Hematopoietic multipotent progenitor cell treated with erythropoietin and hydrocortisone succinate and interleukin-3 and kit ligand, for 17 days (in vitro differentiated cells): ENCODE measurements around the gene RTN4RL1.
"Not testable (repeated sequence)": the region's sequence is repeated elsewhere in the genome, so short reads cannot be mapped to it uniquely, and the experiment has no call there.

Source experiments
- DNase-seq: peaks from one replicate; pipeline ENCODE4 v3.0.0-alpha.2; 2015; ENCODE audit warnings: low spot score

Gene RTN4RL1

DNA sequence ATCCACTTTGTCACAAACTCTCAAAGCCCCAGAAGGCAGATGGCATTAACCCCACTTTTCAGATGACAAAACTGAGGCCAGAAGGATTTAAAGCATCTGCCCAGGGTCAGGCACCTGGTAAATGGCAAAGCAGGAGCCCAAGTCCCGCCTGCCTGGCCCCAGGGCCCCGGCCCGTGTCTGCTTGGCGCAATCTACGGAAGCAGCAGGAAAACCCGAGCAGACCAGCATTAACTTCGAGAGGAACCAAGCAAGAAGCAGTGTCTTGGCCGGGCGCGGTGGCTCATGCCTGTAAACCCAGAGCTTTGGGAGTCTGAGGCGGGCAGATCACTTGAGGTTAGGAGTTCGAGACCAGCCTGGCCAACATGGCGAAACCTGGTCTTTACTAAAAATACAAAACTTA, 21.6 kb downstream of the RTN4RL1 start:
- DNase-seq, result no peak

DNA sequence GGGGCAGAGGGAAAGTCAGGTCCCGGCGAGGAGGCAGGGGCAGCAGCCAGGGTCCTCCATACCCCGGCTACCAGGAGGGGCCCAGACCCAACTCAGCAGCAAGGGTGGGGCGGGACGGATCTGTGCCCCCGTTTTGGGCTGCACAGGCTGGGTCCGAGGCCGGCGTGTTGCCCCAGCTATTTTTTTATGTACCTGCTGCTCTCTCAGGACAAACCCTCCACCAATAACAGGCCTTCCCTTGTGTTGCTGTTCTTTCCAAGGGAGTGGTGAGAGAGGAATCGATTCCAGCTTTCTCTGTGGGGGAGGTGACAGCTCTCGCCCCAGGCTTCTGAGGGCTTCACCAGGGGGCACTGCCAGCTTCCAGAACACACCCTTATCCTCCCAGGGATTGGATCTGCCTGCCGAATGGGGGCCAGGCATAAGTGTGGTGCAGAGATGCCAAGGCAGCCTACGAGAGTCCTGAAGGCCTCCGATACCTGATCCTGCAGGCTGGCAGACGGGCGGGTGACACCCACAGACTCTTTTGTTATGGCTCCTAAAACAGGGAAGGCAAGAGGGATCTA, 22.3 kb downstream of the RTN4RL1 start:
- DNase-seq, result no peak

DNA sequence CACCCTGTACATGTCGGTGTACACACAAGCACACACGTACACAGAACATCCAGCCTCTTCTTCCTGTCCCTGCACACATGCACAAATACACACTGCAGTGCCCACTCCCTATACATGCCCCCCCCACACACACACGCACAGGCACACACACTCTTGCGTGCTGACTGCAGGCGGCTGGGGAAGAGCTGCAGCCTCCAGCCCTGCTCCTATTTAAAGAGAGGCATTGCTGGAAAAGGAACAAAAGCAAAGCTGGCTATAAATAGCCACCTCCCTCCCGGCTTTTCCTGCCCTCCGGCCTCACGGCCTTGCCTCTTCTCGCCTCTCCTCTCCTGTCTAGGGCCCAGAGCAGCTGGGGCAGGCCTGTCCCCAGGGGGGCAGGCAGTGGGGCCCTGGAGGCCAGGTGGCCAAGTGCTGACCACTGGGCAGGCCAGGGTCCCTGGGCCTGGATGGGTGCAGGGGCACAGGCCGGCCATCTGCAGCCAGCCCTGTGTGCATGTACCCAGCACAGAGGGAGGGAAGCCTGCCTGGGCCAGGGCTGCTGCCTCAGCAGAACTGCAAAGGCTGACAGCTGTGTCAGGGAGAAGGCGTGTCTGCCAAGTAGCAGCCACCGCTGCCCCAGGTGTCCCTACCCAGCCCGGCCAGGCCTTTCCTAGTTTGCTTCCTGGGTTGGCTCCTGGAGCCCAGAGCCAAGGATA, 25.4 kb downstream of the RTN4RL1 start:
- no peak for DNase-seq

DNA sequence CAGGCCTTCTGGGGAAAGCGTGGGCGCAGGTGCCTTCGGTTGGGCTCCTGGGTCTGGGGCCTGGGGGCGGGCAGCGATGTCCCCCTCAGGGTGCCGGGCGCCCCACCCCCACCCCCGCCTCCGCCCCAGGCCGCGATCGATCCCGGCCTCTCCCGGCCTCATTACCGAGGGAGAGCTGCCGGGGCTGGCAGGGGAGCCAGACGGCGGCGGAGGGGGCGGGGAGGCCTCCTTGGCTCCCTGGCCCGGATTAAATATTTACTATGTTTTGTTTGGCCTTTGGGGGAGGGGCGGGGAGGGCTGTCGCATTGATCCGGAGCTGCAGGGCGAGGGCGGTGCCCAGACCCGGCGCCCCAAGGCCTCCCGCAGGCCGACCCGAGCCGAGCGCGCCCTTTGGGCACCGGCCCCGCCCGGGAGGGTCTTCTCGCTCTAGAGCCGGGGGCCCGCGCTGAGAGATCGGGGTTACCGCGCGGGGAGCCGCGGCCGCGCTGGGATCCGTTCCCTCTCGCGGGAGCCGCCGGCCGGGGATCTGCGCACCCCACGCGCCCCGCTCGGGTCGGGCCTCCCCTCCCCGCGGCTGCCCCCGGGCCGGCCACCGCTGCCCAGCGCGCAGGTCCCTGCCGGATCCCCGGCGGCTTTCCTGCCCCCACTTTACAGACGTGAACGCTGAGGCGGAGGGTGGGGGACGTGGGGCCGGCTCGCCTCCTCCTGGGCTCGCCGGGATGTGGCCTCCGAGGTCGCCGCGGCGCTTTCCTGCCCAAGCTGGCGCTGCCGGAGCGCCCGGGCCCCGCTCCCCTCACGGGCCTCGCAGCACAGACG, 27.0 kb downstream of the RTN4RL1 start:
- DNase-seq, result no peak

DNA sequence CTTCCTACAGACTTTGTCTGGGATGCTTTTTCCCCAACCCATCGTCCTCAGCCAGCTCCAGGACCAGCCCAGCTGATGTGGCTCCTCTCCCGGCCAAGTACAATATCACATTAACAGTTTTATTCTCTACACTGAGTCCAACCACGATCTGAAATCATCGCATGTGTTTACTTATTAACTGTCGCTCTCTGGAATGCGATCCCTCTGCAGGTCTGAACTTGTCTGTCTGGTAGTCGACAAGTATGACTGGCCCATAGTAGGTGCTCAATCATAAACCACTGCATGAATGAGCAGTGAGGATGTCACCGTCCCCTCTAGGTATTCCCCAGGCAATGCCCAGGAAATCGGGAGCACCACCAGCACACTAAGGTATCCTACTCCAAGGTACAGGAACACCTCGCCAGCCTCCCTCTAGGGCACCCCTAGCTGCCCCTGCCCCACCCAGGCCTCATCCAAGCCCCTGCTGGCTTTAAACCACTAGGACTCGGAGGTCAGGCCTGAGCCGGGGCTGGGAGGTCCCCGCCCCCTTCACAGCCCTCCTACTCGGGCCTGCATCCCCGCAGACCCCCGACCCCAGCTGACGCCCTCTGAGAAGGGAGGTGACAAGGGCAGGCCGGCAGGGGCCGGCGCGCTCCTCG, 27.7 kb downstream of the RTN4RL1 start:
- no peak for DNase-seq

DNA sequence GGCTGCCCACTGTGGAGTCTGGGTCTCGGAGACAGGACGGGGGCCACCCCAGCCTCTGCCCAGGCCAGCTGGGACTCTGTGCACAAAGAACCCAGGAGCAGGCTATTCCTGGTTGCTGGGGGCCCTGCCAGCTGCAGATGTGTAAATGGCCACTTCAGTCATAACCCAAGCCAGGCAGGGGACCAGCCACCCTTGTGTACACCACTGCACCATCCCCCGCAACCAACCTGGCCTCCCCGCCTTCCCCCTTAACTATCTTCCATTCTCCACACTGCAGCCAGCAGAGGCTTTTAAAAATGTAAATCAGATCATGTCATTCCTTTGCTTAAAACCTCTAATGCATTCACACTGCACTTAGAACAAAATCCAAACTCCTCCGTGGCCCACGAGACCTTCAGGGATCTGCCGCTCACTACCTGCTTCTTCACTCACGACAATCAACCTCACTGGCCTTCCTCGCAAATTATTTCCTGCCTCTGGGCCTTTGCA, 28.3 kb downstream of the RTN4RL1 start:
- DNase-seq, result no peak

DNA sequence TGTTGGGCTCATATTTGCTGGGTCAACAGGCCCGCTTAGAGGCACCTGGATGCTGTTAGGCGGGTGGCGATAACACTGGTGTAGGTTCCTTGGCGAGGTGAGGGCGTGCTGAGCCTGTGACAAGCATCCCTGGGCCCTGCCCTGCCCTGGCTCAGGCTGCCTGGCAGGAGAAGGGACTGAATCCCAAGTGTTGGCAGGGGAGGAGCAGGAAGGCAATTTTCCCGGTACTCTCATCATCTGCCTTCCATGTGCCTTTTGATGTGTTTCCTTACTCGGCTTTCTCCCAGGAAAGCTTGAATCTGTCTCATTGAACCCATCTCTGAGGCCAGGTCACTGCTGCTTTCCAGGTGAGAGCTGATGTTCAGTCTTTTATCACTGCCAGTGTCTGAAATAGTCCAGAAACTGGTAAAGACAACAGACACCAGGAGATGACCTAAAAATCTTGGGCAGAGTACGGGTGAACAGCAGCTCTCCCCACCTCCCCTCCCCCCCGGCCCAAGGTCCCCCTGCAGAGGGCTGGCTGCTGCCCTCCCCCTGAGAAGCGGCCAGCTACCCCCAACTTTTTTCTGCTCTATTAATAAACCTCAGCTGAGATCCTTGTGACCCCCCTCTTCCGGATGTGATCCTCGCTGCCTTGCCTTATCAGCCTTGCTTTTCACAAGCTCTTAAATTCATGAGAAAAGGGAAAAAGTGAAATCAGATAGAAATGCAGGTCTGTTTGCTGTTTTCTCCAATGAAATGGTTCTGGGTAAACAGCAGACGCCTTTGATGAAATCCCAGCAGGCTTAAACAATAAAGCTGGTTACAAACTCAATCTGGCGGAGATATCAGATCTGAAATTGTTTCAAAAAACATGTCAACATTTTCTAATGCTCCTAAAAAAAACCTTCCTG, 29.0 kb downstream of the RTN4RL1 start:
- no peak for DNase-seq

DNA sequence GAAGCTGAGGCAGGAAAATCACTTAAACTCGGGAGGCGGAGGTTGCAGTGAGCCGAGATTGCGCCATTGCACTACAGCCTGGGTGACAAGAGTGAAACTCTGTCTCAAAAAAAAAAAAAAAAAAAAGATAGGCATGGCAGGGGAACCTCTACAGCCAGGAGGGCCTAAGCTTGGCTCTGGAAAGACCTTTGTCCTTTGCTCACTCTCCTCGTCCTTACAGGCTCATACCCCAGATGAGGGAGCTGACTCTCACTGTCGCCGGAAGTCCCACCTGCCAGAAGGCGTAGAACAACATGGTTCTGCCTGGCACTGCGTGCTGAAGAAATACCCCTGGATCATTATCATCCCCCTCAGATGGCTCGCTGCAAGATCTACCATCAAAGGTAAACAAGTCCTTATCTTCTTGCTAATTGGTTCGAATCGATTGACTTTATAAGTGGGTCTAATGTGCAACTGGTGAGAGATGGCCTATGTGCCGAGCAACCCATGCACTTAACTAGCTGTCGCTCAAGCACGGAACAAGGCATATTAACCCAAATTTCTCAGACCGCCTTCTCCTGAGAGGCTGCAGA, 29.7 kb downstream of the RTN4RL1 start:
- no peak for DNase-seq

DNA sequence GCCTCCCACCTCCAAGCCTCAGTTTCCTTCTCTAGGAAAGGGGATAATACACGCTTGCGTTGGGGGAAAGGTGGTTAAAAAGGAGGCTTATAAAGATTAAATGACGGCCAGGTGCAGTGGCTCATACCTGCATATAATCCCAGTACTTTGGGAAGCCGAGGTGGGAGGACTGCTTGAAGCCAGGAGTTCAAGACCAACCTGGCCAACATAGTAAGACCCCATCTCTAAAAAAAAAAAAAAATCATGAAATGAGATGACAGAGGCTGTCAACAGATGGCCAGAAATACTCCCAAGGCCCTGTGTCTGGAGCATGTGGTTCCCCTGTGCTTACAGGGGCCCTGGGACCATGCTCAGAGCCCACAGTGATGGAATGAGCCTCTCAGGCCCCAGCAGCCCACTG, 30.4 kb downstream of the RTN4RL1 start:
- no peak for DNase-seq

DNA sequence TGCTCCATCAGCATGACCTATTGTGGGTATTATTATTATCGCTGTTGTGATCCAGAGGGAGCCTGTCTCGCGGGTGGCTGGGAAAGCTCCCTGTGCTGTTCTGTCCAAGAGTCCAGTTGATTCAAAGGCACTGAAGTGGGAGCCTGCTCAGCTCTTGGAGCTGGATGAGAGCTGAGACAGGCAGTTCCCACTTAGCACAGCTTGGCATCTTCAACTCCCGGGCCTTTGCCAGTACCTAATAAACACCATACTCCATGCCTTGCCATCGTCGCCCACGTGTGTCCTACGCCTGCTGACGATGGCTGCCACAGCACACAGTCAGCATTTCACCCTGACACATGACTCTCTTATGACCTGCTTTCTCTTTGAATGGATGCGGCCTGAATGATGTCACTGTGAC, 32.6 kb downstream of the RTN4RL1 start:
- no peak for DNase-seq

DNA sequence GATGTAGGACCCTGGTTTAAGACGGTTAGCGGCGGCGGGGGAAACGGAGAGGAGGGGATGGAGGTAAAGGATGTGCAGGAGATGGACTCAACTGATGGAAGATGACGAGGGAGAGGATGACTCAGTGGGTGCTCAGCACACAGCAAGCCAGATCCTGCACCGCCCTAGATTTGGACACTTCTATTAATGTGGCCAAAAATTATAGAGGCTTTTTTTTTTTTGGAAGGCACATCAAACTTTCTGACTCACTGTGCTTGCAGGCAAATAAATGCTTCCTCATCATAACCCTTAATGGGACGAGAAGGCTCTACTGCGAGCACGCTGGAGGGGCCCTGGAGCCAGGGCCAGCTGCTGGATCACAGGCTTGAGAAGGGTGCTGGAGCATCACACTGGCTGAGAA, 36.0 kb downstream of the RTN4RL1 start:
- no peak for DNase-seq

DNA sequence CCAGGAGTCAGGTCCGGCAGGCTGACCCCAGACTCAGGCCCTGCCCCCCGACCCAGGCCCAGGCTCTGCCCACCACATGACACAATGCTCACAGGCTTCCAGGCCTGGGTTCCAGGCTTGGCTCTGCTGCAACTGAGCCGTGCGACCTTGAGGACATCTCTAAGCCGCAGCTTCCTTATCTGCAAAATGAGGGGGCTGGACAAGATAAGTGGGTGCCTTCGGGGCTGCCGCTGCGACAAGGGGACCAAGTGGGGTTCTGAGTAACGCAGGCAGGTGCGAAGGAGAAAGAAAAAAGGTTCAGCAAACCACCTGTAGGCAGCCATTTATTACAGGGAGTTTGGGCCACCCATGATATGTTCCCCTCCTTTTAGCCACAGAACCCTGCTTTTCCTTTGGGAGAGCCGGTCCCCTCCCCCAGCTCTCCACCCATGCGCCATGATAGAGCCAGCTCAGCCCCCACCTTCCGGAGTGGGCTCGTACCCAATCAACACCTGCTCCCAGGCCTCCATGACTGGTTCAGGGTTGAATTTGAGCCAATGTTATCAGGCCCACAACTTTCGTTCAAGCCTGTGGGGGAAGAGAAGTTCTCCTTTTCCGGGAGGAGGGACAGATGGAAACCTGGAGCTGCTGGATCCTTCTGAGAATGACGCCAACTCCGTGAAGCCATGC, 38.2 kb downstream of the RTN4RL1 start:
- DNase-seq, result no peak

DNA sequence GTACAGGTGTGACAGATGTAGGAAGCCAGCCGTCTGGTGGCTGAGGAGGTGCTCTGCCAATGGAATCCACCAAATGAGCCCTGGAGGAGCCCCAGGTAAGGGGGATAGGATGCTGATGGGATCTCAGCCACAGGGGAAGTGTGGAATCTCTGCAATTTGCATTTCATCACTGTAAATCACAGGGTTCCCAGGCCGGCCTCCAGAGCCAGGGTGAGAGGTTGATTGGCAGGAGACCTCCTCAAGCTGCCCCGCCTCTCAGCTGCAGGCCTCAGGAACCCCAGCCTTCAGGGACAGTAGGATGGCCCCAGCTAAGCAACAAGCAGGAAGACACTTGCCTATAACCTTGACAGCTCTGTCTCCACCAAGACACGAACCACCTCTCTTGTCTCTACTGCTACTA, 39.4 kb downstream of the RTN4RL1 start:
- DNase-seq, result no peak

DNA sequence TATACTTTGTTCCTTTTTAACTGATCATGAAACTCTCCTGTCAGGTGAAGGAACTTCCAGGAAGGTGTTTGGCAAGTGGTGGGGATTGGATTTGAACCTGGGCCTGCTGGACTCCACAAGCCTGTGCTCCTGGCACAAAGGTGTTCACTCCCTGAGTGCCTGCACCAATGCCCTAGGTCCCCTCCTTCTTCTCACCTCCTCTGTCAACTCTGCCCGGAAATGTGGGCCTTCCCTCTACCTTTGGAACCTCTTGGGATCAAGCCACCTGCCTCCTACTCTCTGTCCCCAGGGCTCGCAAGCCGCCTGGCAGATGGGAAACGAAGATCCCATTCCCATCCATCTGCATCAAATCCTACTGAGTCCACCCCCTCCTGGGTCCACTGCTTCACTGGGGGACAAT, 40.0 kb downstream of the RTN4RL1 start:
- no peak for DNase-seq

DNA sequence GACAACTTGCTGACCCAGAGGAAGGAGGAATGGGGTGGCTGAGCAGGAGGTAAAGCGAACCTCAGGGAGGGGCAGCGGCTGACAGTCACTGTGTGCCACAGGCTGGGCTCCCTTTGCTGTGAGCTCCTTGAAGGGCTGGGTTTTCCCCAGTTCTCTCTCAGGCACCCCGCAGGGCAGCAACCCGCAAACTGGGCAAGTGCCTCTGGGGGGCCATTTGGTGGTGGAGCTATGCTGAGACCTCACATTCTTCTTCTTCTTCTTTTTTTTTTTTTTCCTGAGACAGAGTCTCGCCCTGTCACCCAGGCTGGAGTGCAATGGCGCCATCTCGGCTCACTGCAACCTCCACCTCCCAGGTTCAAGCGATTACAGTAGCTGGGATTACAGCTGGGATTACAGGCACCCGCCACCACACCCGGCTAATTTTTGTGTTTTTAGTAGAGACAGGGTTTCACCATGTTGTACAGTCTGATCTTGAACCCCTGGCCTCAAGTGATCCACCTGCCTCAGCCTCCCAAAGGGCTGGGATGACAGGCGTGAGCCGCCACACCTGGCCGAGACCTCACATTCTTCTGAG, 42.3 kb downstream of the RTN4RL1 start:
- not testable (repeated sequence) for DNase-seq

DNA sequence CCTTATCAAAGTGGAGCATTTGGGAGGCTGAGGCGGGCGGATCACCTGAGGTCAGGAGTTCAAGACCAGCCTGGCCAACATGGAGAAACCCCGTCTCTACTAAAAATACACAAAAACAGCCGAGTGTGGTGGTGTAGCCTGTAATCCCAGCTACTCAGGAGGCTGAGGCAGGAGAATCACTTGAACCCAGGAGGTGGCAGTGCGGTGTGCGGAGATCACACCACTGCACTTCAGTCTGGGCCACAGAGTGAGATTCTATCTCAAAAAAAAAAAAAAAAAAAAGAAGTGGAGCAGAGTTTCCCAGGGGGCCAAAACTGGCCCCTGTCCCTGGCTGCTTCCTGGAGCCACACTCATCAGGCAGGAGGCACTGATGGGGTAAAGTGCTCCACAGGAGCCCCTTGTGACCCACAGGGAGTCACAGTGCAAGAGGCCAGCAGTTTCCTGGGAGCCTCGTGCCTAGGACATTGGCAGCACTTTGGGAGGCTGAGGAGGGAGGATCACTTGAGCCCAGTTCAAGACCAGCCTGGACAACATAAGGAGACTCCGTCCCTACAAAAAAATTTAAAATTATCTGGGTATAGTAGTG, 44.4 kb downstream of the RTN4RL1 start:
- DNase-seq, result no peak

DNA sequence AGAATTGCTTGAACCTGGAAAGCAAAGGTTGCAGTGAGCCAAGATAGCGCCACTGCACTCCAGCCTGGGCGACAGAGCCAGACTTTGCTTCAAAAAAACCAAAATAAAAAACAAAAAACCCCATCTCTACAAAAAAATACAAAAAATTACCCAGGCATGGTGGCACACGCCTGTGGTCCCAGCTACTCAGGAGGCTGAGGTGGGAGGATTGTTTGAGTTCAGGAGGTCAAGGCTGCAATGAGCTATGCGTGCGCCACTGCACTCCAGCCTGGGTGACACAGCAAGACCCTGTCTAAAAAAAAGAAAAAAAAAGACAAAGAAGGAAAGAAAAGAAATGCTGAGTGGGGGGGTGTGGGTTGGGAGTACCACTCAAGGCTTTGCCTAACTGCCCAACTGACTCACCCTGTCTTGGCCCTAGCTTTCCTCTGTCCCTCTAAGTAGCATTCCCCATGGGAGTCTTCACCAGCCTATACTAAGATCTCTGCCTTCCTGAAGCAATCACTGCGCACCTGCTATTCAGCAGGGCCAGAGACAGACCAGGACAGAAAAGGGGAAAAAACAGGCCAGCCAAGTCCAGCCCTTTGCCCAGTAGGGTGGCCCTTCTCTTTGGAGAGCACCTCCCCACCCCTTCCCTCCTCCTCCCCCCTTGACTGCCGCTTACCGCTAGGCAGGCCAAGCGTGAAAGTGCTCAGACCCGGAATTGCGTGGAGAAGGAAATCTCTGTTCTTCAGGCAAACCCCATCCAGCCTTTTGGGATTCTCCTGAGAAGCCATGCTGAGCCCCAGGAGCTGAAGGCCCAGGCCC, 45.8 kb downstream of the RTN4RL1 start:
- no peak for DNase-seq

DNA sequence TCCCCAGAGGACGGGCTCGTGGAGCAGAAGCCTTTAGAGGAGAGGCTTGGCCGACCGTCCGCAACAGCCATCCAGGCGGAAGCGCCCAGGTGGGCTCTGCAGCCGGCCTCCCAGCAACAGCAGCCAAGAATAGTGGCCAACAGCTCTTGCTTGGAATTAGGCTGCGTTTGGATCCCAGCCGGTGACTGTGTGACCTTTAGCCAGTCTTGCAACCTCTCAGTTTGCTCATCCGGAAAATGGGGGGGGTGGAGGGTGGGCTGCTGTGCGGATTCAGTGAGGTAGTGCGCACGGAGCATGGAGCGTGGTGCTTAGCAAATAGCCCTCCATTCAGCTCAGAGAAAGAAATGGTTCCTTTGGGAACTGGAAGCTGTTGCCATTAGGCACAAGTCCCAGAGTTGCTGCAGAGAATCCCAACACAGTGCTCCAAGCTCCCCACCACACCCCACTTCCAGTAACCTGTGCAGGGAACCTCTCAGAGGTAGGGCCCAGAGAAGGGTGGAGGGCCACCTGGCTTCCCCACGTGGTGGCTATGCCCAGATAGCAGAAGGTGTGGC, 46.7 kb downstream of the RTN4RL1 start:
- no peak for DNase-seq
